22Rv1 (cell line): ENCODE measurements around the gene DPP6.

ENCODE experiments used
- H3K27ac ChIP-seq: fragments of 450-650 bp; 2 replicates; pipeline ENCODE4 v1.5.1; 2017
- ZFX ChIP-seq: fragments of 450-650 bp; IDR thresholded peaks from 2 replicates; pipeline ENCODE4 v1.6.1; 2017; ENCODE audit warnings: antibody characterized with exemption, borderline replicate concordance
- TF ChIP-seq, protein P1 (sequence below): fragments of 450-650 bp; IDR thresholded peaks from 2 replicates; pipeline ENCODE4 v1.5.1; 2017; ENCODE audit warnings: mild to moderate bottlenecking

The DPP6 gene

GRCh38 chr7:154872811-154873499 is 820.8 kb downstream of the DPP6 start:
- H3K27ac ChIP-seq, result no peak overlapping the region
- TF ChIP-seq ZFX, result no peak
- TF ChIP-seq, protein P1, sequence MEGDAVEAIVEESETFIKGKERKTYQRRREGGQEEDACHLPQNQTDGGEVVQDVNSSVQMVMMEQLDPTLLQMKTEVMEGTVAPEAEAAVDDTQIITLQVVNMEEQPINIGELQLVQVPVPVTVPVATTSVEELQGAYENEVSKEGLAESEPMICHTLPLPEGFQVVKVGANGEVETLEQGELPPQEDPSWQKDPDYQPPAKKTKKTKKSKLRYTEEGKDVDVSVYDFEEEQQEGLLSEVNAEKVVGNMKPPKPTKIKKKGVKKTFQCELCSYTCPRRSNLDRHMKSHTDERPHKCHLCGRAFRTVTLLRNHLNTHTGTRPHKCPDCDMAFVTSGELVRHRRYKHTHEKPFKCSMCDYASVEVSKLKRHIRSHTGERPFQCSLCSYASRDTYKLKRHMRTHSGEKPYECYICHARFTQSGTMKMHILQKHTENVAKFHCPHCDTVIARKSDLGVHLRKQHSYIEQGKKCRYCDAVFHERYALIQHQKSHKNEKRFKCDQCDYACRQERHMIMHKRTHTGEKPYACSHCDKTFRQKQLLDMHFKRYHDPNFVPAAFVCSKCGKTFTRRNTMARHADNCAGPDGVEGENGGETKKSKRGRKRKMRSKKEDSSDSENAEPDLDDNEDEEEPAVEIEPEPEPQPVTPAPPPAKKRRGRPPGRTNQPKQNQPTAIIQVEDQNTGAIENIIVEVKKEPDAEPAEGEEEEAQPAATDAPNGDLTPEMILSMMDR, result no peak

DNA sequence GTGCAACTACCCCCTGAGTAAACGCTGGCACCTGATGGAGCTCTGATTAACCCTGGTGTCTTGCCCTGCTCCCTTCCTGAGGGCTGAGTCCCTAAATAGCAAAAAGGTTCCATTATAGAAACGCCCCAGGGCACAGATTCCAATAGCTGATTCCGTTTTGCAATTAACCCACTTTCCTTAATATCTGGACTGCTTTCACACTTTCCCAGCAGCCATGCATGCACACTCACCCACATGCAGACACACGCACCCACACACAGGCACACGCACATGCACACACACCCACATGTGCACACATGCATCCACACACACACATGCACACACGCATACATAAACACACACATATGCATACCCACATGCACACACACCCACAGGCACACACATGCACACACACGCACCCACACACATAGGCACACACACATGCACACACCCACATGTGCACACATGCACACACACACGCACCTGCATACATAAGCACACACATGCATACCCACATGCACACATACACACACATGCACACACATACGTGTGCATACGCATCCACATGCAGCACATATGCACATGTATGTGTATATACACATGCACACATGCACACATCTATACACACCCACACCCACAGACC is 821.4 kb downstream of the DPP6 start:
- TF ChIP-seq, protein P1, result no peak
- TF ChIP-seq ZFX, result no peak
- no peak overlapping the region for H3K27ac ChIP-seq

- H3K27ac ChIP-seq, result no peak overlapping the region
- TF ChIP-seq, protein P1, result no peak
- TF ChIP-seq ZFX, result no peak
Measured at GRCh38 chr7:154874409-154875113, 822.4 kb downstream of the DPP6 start.

GRCh38 chr7:154875297-154875696 is 823.1 kb downstream of the DPP6 start:
- no peak for TF ChIP-seq ZFX
- TF ChIP-seq, protein P1, result no peak

GRCh38 chr7:154876516-154876915 is 824.3 kb downstream of the DPP6 start:
- no peak overlapping the region for H3K27ac ChIP-seq
- no peak for TF ChIP-seq ZFX
- TF ChIP-seq, protein P1, result no peak

More at GRCh38 chr7:154875297-154875696, 823.1 kb downstream of the DPP6 start:
- no peak overlapping the region for H3K27ac ChIP-seq

DNA sequence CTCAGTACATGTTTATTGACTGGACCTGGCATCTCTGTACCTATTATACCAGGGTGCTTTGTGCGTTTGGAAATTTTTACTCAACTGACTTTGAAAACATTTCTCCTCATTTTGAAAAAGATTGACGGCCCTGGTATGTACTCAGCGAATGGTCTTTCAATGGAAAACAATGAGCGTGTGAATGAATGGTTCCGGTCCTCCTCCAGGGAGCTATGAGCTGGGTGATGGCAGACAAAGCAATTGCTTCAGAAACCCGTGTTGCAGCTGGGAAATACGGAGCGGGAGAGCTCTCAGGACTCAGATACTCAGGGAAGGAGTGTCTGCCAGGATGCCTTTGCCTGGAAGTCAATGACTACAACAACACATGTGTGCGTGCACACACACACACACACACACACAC is 824.8 kb downstream of the DPP6 start:
- no peak overlapping the region for H3K27ac ChIP-seq
- TF ChIP-seq, protein P1, result no peak
- TF ChIP-seq ZFX, result no peak

DNA sequence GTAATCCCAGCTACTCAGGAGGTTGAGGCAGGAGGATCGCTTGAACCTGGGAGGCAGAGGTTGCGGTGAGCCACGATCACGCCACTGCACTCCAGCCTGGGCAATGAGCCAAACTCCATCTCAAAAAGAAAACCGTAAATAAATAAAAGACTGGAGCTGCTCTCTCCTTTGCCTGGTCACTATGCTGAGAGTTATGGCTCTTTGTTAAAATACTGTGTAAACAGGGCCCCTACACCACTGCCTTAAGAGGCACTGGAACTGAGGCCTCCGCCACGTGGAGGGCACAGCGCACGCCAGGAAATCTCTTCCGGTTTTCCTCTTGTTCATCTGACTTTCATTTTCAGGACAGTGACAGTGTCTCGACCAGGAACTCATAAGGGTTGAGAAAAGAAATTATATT is 827.4 kb downstream of the DPP6 start:
- TF ChIP-seq, protein P1, result no peak
- no peak for TF ChIP-seq ZFX
- no peak overlapping the region for H3K27ac ChIP-seq
